ENCODE data around the gene SOWAHB.

SOWAHB gene

GRCh38 chr4:76854858-76855257 lies 43.1 kb downstream of the SOWAHB start:
- in situ Hi-C loops (cut with MboI; ENCODE audit: low sequenced_read_pairs) = no loop called here

GRCh38 chr4:76851375-76851774 lies 46.6 kb downstream of the SOWAHB start:
- in situ Hi-C loops (cut with MboI; ENCODE audit: low sequenced_read_pairs) = no loop called here

DNA sequence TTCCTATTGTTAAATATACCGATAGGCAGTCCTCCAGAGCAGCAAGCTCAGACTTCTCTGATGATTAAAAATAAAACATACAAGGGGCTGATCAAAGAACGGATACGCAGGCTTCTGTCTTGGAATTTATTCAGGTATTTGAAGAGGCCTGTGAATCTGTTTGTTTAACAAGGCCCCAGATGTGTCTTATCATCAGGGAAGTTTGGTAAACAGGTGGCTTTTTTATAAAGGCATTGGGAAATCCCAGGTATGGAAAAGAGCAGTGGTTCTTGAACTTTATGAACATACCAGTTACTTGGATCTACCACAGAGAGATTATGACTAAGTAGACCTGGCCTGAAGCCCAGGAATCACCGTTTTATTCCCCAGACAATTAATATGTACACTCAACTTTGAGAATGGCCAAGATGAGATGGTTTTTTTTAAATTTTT lies 47.9 kb downstream of the SOWAHB start:
- in situ Hi-C loops (cut with MboI; ENCODE audit: low sequenced_read_pairs) = no loop called here

Data from HL-60/S4 treated with phorbol 12-myristate 13-acetate at 8.2 ng/mL for 4 days and 3 days (cell line).